ENCODE results near the gene TRPT1.

The TRPT1 gene

GRCh38 chr11:64254326-64254725 lies 28.3 kb upstream of the TRPT1 start:
- DNase-seq (ENCODE audit: low read depth, low spot score): no peak
- POLR2A ChIA-PET: no interaction called here
- CTCF ChIA-PET: interaction anchor here (0.6 to 2.2 kb wide), 5 partner anchors 9 to 70 kb away, joined by 3 to 8 read pairs (median 3); no protein-coding TSS in a partner anchor
- no peak for TF ChIP-seq CTCF (IDR thresholded peaks at IDR 0.05; ENCODE audit: insufficient read depth, low read length, missing control alignments)
- no peak overlapping the region for H3K4me3 ChIP-seq (ENCODE audit: low read depth, low read length)

- ChIA-PET POLR2A (no interaction called here), CTCF (interaction anchor here (0.6 to 1.7 kb wide), 4 partner anchors 8 to 69 kb away, joined by 3 to 8 read pairs (median 3); no protein-coding TSS in a partner anchor)
- H3K4me3 ChIP-seq (ENCODE audit: low read depth, low read length): peak overlapping the region; percentile 82; the same call in 1 of the 2 replicates
- TF ChIP-seq CTCF (IDR thresholded peaks at IDR 0.05; ENCODE audit: insufficient read depth, low read length, missing control alignments): no peak
- no peak for DNase-seq (ENCODE audit: low read depth, low spot score)
Observed at GRCh38 chr11:64253481-64253880, 27.5 kb upstream of the TRPT1 start.

- CTCF ChIA-PET: interaction anchor here (1.2 to 10.8 kb wide), 8 partner anchors 8 to 65 kb away, joined by 3 to 224 read pairs (median 12); partner anchors contain the start of genes FERMT3 and PRDX5
- H3K4me3 ChIP-seq (ENCODE audit: low read depth, low read length): peak overlapping the region; percentile 82
- POLR2A ChIA-PET: interaction anchor here (1.1 to 1.9 kb wide), 5 partner anchors 9 to 49 kb away, joined by 3 to 18 read pairs (median 13); partner anchors contain the start of gene FKBP2
- DNase-seq (ENCODE audit: low read depth, low spot score): no peak
- no peak for TF ChIP-seq CTCF (IDR thresholded peaks at IDR 0.05; ENCODE audit: insufficient read depth, low read length, missing control alignments)
Observed at GRCh38 chr11:64253043-64253442, 27.1 kb upstream of the TRPT1 start.

GRCh38 chr11:64252003-64252872 lies 26.3 kb upstream of the TRPT1 start:
- CTCF ChIA-PET: interaction anchor here (0.7 to 10.8 kb wide), 20 partner anchors 9 to 468 kb away, joined by 3 to 224 read pairs (median 8); partner anchors contain the start of genes CATSPERZ, ESRRA, FERMT3 and FKBP2
- H3K4me3 ChIP-seq (ENCODE audit: low read depth, low read length): peak overlapping the region; percentile 82
- TF ChIP-seq CTCF (IDR thresholded peaks at IDR 0.05; ENCODE audit: insufficient read depth, low read length, missing control alignments): peak; percentile 44
- POLR2A ChIA-PET: interaction anchor here (0.7 to 1.9 kb wide), 10 partner anchors 9 to 66 kb away, joined by 3 to 18 read pairs (median 5); partner anchors contain the start of genes FKBP2 and STIP1
- no peak for DNase-seq (ENCODE audit: low read depth, low spot score)

- peak overlapping the region; percentile 82 for H3K4me3 ChIP-seq (ENCODE audit: low read depth, low read length)
- TF ChIP-seq CTCF (IDR thresholded peaks at IDR 0.05; ENCODE audit: insufficient read depth, low read length, missing control alignments): no peak
- ChIA-PET CTCF (interaction anchor here (0.7 to 10.8 kb wide), 23 partner anchors 9 to 468 kb away, joined by 3 to 224 read pairs (median 7); partner anchors contain the start of genes CATSPERZ, ESRRA, FERMT3 and FKBP2), POLR2A (interaction anchor here (1.2 to 1.9 kb wide), 7 partner anchors 10 to 66 kb away, joined by 3 to 18 read pairs (median 5); partner anchors contain the start of genes FKBP2 and STIP1)
- DNase-seq (ENCODE audit: low read depth, low spot score): no peak
Observed at GRCh38 chr11:64251753-64252002, 25.7 kb upstream of the TRPT1 start.
